Esophagus squamous epithelium (tissue), 5 donors: ENCODE data around the gene RBBP9. TPM values are rescaled to one million over a fixed set of nuclear protein-coding genes. Genes with fewer than 3 reads are reported as not detected.

ENCODE experiments used
- DNase-seq: peaks from one replicate; lab custom pipeline; 2025; lab: John Stamatoyannopoulos, UW
- H3K27ac ChIP-seq, 4 donors: fragments of 200-600 bp; sonication (generic); one replicate each; pipeline ENCODE4 v1.5.1; 2016 to 2019; ENCODE audit warnings: mild to moderate bottlenecking in 1 of 4
- H3K27me3 ChIP-seq, 4 donors: fragments of 200-600 bp; sonication (generic); 1 replicate in 3 of 4; 2 replicates in 1 of 4; pipeline versions ENCODE4 v1.5.1 to v1.6.0; 2017 to 2021; ENCODE audit warnings: antibody characterized with exemption in 1 of 4
- H3K36me3 ChIP-seq, 3 donors: fragments of 200-600 bp; sonication (generic); one replicate each; pipeline ENCODE4 v1.5.1; 2016 to 2019
- H3K4me1 ChIP-seq, 3 donors: fragments of 200-600 bp; sonication (generic); one replicate each; pipeline ENCODE4 v1.5.1; 2017 to 2019
- H3K4me3 ChIP-seq, 4 donors: fragments of 200-600 bp; sonication (generic); 1 replicate in 3 of 4; 2 replicates in 1 of 4; pipeline ENCODE4 v1.5.1; 2016 to 2019; ENCODE audit warnings: mild to moderate bottlenecking in 2 of 4, moderate library complexity in 1 of 4
- H3K9me3 ChIP-seq, 3 donors: fragments of 200-600 bp; sonication (generic); one replicate each; pipeline ENCODE4 v1.5.1; 2016 to 2019
- CTCF ChIP-seq, 6 experiments: fragments of 450-650 bp in 4 of 6; fragments of 200-600 bp in 2 of 6; sonication (generic) in 2 of 6; IDR thresholded peaks; one replicate each; pipeline ENCODE4 v1.5.1; 2016 to 2019; ENCODE audit warnings: antibody characterized with exemption in 6 of 6, mild to moderate bottlenecking in 4 of 6, moderate library complexity in 4 of 6
- POLR2A ChIP-seq, 4 donors: fragments of 450-650 bp; IDR thresholded peaks; one replicate each; pipeline ENCODE4 v1.6.1; 2017; ENCODE audit warnings: antibody characterized with exemption in 4 of 4, mild to moderate bottlenecking in 4 of 4, moderate library complexity in 3 of 4
- WGBS, 2 donors: methylation state at CpG; one replicate each; pipeline ENCODE4 v1.1.5; 2018; 5-methylcytosine and 5-hydroxymethylcytosine counted together
- intact Hi-C: fragments of 100-400 bp; cut with DNase I; formaldehyde crosslinking; loops from one replicate; pipeline ENCODE4 v1.15.0; 2022
- total RNA-seq, 4 donors: library from RNA; depleted of rRNA; stranded (reverse); fragments of >200 nt; gene quantifications; one replicate each; pipeline ENCODE4 v1.1.0, GENCODE V29; 2016
- donor health status: DM: yes; HTN: yes; CAD: no.

Gene RBBP9
- 10 to 100 TPM in 3 of 4 donors, 1 to 10 TPM in 1; 6.6 to 27.7 (median 11.4) TPM for total RNA-seq

GRCh38 chr20:18496740-18497592 is at the start of gene RBBP9:
RBBP9 (minus strand) TSS chr20:18497225; CDS start chr20:18497167, 58 bp downstream.
- H3K27me3 ChIP-seq: no peaks in the 10 kb centered on the region
- intact Hi-C loops: no loop called here
- H3K36me3 ChIP-seq: peaks cover 0 to 20% (median 0%) of the 10 kb centered on the region in 3 donors
- H3K4me1 ChIP-seq: peaks cover 5 to 18% (median 10%) of the 10 kb centered on the region in 3 donors
- H3K4me3 ChIP-seq: peak within 1 kb of the TSS; percentile 59 to 94 (median 79)
- H3K9me3 ChIP-seq: no peaks in the 10 kb centered on the region
- DNase-seq: peak; percentile 17
- TF ChIP-seq CTCF (IDR thresholded peaks at IDR 0.05) (no peak), POLR2A (IDR thresholded peaks at IDR 0.05) (peak in 1 of 4 donors; percentile 43)
- peak within 1 kb of the TSS; percentile 76 to 90 (median 79) for H3K27ac ChIP-seq
- 5% methylated on average over 12 to 14 of the region's 31 CpGs for WGBS, 2 donors

- Histone ChIP-seq H3K4me1 (peaks cover 0 to 3% (median 0%) of the 10 kb centered on the region in 3 donors), H3K4me3 (no peak overlapping the region), H3K27me3 (no peaks in the 10 kb centered on the region), H3K9me3 (no peaks in the 10 kb centered on the region), H3K36me3 (peaks cover 0 to 93% (median 29%) of the 10 kb centered on the region in 3 donors), H3K27ac (no peak overlapping the region)
- 95 to 96% methylated on average over 1 of the region's 1 CpG for WGBS, 2 donors
- DNase-seq: no peak
- intact Hi-C loops: no loop called here
- no peak for TF ChIP-seq POLR2A (IDR thresholded peaks at IDR 0.05)
- no peak for TF ChIP-seq CTCF (IDR thresholded peaks at IDR 0.05)
Measured at GRCh38 chr20:18545566-18545965, 48.5 kb upstream of the RBBP9 start.

GRCh38 chr20:18543932-18544331 is 46.9 kb upstream of the RBBP9 start:
- no peak for DNase-seq
- H3K4me1 ChIP-seq: peaks cover 0 to 3% (median 0%) of the 10 kb centered on the region in 3 donors
- no peak overlapping the region for H3K4me3 ChIP-seq
- no peaks in the 10 kb centered on the region for H3K27me3 ChIP-seq
- intact Hi-C loops: no loop called here
- H3K9me3 ChIP-seq: no peaks in the 10 kb centered on the region
- H3K27ac ChIP-seq: no peak overlapping the region
- TF ChIP-seq CTCF (IDR thresholded peaks at IDR 0.05) (no peak), POLR2A (IDR thresholded peaks at IDR 0.05) (no peak)
- WGBS, 2 donors: 83 to 94% methylated on average over 7 of the region's 7 CpGs
- H3K36me3 ChIP-seq: peaks cover 0 to 91% (median 24%) of the 10 kb centered on the region in 3 donors

GRCh38 chr20:18543216-18543615 is 46.2 kb upstream of the RBBP9 start:
- no peaks in the 10 kb centered on the region for H3K27me3 ChIP-seq
- H3K27ac ChIP-seq: no peak overlapping the region
- TF ChIP-seq POLR2A (IDR thresholded peaks at IDR 0.05) (no peak), CTCF (IDR thresholded peaks at IDR 0.05) (no peak)
- 86 to 92% methylated on average over 4 of the region's 4 CpGs for WGBS, 2 donors
- intact Hi-C loops: no loop called here
- no peak overlapping the region for H3K4me3 ChIP-seq
- H3K36me3 ChIP-seq: peaks cover 0 to 91% (median 21%) of the 10 kb centered on the region in 3 donors
- no peaks in the 10 kb centered on the region for H3K9me3 ChIP-seq
- peaks cover 0 to 3% (median 0%) of the 10 kb centered on the region in 3 donors for H3K4me1 ChIP-seq
- DNase-seq: no peak

GRCh38 chr20:18541741-18542140 is 44.7 kb upstream of the RBBP9 start:
- DNase-seq: no peak
- Histone ChIP-seq H3K4me1 (peaks cover 0 to 3% (median 0%) of the 10 kb centered on the region in 3 donors), H3K4me3 (no peak overlapping the region), H3K9me3 (no peaks in the 10 kb centered on the region), H3K27me3 (no peaks in the 10 kb centered on the region), H3K36me3 (peaks cover 0 to 91% (median 16%) of the 10 kb centered on the region in 3 donors), H3K27ac (no peak overlapping the region)
- TF ChIP-seq CTCF (IDR thresholded peaks at IDR 0.05): no peak
- TF ChIP-seq POLR2A (IDR thresholded peaks at IDR 0.05): no peak
- intact Hi-C loops: no loop called here
- 30 to 53% methylated on average over 5 of the region's 5 CpGs for WGBS, 2 donors
